Stimulated activated naive CD4-positive, alpha-beta T cell treated with Interleukin-2 at 50 U/mL for 16 hours (primary cell): Measurements from ENCODE around the gene MRPL20.
"Not testable (repeated sequence)": the region's sequence is repeated elsewhere in the genome, so short reads cannot be mapped to it uniquely, and the experiment has no call there.

ENCODE experiments used
- DNase-seq: peaks from one replicate; lab custom pipeline; 2025; lab: John Stamatoyannopoulos, UW

Gene MRPL20

GRCh38 chr1:1406821-1407635, at the start of gene MRPL20:
TSS of gene MRPL20 (minus strand) at chr1:1407293. CDS start at chr1:1407217, 76 bp downstream.
- peak; percentile 95 for DNase-seq

- DNase-seq: not testable (repeated sequence)
These were observed 49.7 kb upstream of the MRPL20 start for GRCh38 chr1:1456683-1457255.

GRCh38 chr1:1455934-1456333, 48.8 kb upstream of the MRPL20 start:
- not testable (repeated sequence) for DNase-seq

- no peak for DNase-seq
These were observed 48.3 kb upstream of the MRPL20 start for GRCh38 chr1:1455366-1455884.

GRCh38 chr1:1454286-1455056, 47.4 kb upstream of the MRPL20 start:
- DNase-seq: not testable (repeated sequence)

- no peak for DNase-seq
These were observed 45.8 kb upstream of the MRPL20 start for GRCh38 chr1:1452882-1453281.

- DNase-seq: not testable (repeated sequence)
These were observed 45.3 kb upstream of the MRPL20 start for GRCh38 chr1:1452365-1452739.

GRCh38 chr1:1451696-1452364, 44.7 kb upstream of the MRPL20 start:
- DNase-seq: no peak

- not testable (repeated sequence) for DNase-seq
These were observed 43.5 kb upstream of the MRPL20 start for GRCh38 chr1:1450616-1451015.

- DNase-seq: no peak
These were observed 42.1 kb upstream of the MRPL20 start, which contains the start of gene ATAD3C for GRCh38 chr1:1449099-1449739. TSS of gene ATAD3C (plus strand) at chr1:1449689. CDS start at chr1:1450684, 995 bp downstream.

- DNase-seq: not testable (repeated sequence)
These were observed 39.5 kb upstream of the MRPL20 start for GRCh38 chr1:1446631-1447030.

- DNase-seq: no peak
These were observed 35.1 kb upstream of the MRPL20 start for GRCh38 chr1:1442069-1442770.

GRCh38 chr1:1441002-1441888, 34.2 kb upstream of the MRPL20 start:
- peak; percentile 27 for DNase-seq

- no peak for DNase-seq
These were observed 33.3 kb upstream of the MRPL20 start for GRCh38 chr1:1440262-1441001.

- DNase-seq: no peak
These were observed 32.6 kb upstream of the MRPL20 start for GRCh38 chr1:1439546-1440261.

- DNase-seq: no peak
These were observed 31.7 kb upstream of the MRPL20 start for GRCh38 chr1:1438531-1439381.

- DNase-seq: no peak
These were observed 30.8 kb upstream of the MRPL20 start for GRCh38 chr1:1437904-1438376.
